Stimulated activated CD4-positive, alpha-beta T cell treated with anti-CD3 and anti-CD28 coated beads, Interleukin-2, amount 100 ng/mL, for 4 hours (primary cell): Measurements from ENCODE around the gene ESPL1.

ENCODE experiments used
- DNase-seq: peaks from one replicate; pipeline ENCODE4 v3.0.0-alpha.2; 2020; ENCODE audit warnings: low read depth

The ESPL1 gene

DNA sequence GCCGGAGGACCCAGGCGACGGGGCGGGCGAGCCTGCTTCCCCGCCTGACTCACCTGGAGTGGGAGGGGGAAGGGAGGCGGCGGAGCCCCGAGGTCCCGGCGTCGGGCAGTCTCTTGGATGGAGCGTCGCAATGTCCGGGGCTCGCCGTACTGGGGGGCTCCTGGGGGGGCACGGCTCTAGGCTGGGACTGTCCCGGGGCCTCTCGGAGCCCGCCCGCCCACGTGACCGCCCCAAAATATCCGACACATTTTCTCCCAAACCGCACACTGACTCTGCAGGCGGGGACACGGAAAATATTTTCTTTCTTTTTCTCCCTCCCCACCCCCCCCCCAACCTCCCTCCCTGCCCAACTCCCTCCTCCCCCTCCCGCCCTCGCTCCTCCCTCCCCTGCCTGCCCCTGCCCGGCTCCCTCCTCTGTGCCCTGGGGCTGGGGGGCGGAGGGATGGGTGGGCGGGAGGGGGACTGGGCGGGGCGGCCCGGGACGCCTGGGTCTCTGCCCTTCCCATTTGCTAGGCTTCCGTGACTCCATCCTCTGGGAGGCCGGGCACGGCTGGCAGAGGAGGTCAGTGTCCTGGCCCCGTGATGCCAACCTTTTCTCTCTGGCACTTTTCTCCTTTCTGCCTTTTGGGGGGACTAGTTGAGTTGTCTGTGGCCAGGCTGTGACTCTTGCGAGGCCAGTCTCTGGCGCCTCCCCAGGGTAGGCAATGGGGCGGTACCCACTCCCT, 36.0 kb upstream of the ESPL1 start, which contains the start of gene RARG:
Gene RARG, minus strand, starts transcription at position 289 of the 725 bp plus-strand sequence. CDS start 4,664 bp downstream, outside the sequence.
- peak; percentile 75 for DNase-seq

DNA sequence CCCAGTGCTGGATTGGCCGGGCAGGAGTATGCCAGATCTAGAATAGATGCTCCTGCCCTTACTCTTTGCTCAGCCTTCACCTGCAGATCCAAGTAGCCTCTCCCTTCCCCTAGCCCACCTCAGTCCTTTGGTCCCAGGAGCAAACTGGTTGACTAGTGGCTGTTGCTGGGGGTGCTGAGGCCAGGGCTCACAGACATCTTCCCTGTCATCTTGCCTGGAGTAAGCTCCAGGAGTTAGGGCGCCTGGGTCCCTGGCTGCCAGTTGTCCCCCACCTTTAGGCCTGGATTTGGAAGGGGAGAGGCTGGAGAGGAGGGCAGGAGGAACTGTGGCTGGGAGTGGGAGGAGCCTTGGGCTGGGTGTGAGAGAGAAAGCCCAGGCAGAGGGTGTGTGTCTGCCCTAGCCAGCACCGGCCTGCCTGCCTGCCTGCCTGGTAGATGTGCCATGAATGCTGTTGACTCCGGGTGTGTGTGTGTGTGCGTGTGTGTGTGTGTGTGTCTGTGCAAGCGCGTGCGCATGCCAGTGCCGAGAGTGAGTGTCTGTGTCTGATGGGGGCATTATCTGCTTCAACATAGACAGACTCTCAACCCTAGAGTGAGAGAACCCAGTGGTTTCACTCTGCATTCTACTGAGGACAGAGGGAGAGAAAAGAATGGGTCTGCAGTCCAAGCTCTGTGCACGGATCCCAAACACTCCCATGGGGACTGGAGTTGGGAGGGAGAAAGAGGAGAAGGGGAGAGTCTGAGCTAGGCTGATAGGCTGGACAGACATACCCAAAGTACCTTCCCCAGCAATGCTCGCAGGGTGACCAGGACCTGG, 35.2 kb upstream of the ESPL1 start:
- no peak for DNase-seq

DNA sequence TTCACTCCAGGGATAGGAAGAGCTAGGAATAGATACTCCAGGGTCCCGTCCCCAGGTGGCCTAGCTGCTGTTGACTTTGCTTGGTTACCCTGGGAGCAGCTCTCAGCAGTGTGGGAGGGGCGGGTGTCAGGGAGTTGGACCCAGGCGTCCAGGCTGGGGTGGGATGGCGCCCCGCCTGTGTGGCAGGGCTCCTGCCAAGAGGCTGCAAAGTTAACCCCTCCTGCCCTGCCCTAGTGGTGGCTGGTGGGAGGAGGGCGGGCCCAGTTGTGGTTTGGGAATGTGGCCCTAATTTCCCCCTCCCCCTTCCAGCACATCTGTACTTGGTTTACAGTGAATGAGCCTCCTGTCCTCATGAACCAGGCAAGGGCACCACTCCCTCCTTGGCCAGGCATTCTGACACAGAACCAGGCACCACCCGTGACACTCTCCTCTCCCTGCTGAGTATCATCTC, 34.4 kb upstream of the ESPL1 start:
- DNase-seq = no peak

DNA sequence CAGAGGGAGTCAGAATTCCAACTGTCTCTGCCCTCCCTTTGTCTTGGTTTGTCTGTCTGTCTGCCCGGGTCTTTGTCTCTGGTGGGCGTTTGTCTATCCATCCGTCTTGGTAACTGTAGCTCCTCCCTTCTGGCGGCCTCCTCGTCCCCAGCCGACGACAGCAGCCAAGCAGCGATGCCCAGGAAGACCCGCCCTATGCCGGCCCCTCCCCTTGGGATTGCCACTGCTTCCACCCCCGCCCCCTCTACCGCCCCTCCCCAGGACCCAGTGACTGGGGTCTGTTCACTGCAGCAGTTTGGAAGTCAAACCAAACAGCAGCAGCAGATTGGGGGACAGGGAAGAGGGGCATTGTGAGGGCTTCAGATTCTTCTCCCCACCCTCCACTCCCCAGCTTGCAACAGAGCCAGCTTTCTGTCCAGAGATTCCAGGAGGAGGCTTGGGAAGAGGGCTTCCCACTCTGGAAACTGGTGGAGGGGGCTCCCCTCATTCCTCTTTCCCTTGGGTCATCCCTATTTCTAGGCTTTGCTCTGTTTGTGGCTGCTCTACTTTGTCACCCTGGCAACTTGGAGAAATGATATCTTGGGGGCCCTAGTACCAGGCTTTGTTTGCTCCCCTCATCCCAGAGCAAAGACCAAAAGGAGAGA, 33.7 kb upstream of the ESPL1 start:
- DNase-seq = no peak

DNA sequence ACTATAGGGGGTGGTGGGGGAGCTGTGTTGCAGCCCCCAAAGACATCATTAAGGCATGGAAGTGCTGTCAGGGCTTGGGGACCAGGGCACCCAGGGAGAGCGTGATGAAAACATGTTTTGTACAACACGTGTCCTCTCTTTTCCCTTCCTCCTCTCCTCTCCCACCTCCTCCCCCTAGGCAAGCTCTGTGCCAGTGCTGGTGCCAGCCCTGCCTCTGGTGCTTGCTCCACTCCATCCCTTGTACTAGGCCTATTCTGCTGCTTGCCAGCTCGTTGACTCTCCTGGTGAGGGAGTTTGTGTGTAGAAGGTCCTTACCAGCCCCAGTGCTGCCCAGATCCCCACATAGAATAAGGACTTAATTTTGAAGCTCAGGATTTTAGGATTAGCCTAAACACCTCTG, 32.9 kb upstream of the ESPL1 start:
- DNase-seq = no peak

DNA sequence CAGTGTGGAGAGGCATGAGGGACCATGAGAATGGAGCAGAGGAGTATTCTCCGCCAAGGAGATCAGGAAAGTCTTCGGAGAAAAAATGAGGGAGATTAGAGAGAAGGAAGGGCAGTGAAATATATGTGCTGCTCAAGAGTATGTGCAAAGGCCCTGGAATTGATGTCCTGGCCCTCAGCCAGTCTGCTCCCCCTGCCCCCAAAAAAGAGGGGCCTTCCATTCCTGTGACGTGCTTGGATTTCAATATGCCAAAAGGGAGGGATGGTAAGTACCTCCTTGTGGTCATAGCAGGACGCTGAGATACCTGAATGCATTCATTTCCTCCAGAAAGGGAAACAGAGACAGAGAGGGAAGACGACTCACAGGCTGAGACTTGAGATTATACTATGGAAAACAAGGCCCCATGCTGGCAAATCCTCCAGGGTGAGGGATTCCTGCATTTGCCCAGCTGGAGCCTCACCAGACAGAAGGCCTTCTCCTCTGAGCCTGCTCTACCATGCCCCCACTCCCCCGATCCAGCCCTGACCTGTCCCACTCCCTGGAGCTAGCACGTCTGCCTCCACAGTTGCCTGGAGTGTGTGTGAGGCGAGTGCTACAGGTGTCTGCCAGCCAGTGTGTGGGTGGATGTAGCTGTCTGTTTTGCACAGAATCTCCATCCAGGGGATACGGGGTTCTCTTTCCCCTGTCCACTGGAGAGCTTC, 32.2 kb upstream of the ESPL1 start:
- DNase-seq = no peak

DNA sequence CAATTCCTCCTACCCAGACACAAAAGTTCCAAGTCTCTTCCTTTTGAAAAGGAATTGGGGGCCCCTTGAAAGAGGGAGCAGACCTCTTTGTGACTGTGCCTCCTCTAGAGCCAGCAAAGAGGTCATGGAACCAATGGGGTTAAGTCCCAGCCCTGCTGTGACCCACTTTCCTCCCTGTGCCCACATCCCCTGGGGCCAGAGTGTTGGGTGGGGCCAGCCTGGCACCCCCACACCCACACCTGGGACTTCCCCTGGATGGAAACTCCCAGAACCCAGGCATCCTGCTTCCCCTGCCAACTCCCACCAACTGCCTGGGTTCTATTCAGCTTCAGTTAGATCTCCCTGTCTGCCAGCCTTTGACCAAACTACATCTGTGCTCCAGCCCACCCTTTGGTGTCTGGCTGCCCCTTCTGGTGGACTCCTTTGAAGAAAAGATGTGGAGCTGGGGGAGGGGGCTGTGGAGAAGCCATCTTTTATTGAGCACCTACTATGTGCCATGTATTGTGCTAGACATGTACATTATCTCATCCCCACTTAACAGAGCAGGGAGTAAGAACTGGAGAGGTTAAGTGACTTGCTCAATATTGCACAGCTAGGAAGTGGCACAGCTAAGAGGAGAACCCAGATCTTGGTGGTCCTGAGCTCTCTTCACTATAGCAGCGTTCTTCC, 31.5 kb upstream of the ESPL1 start:
- DNase-seq = no peak

DNA sequence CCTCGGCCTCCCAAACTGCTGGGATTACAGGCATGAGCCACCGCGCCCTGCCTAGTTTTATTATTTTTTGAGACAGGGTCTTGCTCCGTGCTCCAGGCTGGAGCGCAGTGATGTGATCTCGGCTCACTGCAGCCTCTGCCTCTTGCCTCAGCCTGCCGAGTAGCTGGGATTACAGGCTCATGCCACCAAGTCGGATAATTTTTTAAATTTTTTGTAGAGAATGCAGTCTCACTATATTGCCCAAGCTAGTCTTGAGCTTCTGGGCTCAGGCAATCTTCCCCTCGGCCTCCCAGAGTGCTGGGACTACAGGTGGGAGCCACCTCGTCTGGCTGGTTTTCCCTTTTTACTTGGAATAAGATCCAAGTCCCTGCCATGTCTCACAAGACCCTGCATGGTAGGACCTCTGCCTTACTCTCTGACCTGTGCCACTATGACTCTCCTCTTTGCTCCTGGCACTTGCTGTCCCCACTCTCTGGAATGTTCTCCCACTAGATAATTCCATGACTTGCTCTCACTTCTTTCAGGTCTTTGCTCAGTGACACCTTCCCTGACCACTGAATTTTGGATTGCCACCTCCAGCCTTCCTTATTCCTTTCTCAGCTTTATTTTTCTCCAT, 28.3 kb upstream of the ESPL1 start:
- no peak for DNase-seq

DNA sequence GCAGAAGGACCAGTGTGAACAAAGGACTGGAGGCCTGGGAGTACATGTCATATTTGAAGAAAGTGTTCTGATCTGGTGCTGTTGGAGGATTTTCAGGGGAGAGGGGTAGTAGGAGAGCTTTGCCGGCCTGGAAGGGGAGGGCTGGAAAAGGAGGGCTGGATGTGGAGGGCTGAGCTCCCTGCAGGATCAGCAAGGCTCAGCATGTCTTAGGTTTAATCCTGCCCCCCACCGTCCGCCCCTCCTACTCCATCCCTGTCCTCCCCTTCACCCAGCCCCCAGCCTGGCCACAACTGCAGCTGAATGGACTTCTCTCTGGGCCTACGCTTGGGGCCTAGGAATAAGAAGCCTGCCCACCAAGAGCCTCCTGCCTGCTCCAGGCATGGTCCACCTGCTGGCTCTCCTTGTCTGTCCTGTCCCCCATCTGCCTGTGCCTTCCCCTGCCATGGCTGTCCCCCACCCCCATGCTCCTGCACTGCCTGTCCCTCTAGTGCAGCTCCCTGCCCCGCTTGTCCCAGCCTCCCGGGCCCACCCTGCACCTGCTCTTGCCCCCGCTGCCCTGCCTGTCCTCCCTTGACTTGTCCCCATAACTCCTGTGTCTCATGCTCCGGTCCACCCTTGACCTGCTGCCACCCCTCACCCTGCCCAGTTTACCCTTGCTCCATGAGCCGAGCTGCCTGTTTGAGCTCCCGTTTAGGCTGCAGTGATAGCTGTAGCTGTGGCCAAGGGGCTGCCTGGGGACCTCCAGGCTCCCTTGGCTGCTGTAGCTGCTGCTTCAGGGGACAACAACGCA, 26.3 kb upstream of the ESPL1 start:
- no peak for DNase-seq

DNA sequence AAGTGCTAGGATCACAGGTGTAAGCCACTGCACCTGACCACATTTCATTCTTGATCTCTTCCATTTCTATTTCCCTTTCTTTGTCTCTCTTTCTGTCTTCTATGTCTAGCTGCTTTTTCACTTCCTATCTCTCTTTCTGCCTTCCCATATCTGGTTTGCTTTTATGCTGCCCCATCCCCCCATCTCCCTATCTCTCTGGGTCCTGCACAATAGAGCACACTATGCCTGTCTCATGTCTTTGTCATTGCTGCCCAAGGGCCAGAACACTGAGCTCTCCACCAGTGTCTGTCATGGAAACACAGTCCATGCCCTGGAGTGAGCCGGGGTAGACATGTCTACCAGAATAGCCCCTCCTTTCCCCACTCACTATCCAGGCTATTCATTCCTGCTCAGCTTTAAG, 23.8 kb upstream of the ESPL1 start:
- DNase-seq = no peak

DNA sequence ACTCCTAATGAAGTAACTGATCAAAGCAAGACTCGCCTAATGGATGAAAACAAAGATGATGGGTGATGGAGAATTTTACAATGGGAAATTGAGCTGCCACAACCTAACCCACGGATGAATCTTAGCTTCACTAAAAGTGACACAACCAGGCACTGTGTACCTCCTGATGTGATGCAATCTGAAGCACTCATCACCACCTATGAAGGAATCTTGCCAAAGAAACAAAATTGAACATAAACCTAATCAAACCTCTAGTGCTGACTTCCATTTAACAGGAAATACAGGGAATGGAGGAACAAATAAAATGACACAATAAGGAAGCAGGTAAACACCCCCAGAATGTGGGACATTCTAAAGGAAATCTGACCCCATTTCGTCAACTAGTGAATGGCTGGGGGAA, 22.8 kb upstream of the ESPL1 start:
- DNase-seq = no peak

DNA sequence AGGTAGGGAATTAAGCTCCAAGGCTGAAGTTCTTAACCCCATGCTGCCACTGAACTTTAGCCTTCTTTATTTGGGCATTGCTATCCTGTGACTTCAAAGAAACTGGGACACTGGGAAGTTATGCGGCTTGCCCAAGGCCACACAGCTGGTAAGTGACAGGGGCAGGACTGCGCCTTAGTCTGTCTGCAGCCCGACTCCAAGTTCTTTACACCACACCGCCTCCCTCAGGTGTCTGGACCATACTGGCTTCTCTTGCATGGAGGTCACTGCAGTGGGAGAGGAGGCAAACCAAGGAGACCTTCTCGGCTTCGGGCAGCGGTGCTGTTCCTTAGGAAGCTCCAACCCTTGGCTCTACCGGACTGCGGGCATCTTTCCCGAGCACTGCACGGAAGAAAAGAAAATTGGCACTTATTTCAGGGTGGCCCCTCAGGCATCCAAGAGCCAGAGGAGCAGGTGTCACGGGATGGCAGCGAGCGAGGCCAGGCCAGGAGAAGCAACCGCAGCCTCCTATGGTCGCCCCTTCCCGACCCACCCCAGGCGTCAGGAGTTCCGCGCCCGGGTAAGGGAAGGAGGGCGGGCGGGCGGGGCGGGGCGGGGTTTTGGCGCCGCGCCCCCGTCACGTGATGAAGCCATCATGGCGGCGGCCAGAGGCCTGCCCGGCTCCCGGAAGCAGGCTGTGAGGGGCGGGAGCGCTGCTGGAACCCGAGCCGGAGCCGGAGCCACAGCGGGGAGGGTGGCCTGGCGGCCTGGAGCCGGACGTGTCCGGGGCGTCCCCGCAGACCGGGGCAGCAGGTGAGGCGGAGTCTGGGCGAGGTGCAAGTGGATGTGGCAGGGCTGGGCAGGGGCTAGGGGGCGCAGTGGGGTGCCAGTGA, 16.4 kb upstream of the ESPL1 start:
- peak; percentile 50 for DNase-seq

DNA sequence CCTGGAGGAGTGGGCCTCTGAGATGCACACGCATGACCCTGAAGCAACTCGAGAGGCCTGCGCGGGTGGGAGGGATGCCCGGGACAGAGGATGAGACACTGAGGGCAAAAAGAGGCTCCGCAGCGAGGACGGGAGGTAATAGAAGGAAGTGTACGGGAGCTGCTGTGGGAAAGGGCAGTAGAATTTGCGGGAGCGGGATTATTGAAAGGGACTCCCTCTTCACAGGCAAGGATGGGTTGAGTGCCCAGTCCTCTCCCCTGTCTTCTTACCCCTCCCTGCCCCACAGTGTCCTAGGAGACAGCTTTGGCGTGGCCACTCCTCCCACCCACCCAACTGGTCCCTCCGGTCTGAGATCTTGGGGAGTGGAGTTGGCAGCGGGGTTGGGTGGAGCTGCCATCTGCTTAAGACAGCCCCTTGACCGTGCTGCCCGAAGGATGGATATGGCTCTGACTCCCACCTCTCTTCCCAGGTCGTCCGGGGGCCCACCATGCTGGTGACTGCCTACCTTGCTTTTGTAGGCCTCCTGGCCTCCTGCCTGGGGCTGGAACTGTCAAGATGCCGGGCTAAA, 15.7 kb upstream of the ESPL1 start:
- DNase-seq = no peak

DNA sequence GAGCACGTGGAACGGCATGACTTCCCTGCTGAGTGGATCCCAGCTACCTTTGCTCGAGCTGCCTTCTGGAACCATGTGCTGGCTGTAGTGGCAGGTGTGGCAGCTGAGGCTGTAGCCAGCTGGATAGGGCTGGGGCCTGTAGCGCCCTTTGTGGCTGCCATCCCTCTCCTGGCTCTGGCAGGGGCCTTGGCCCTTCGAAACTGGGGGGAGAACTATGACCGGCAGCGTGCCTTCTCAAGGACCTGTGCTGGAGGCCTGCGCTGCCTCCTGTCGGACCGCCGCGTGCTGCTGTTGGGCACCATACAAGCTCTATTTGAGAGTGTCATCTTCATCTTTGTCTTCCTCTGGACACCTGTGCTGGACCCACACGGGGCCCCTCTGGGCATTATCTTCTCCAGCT, 14.8 kb upstream of the ESPL1 start:
- DNase-seq = no peak

DNA sequence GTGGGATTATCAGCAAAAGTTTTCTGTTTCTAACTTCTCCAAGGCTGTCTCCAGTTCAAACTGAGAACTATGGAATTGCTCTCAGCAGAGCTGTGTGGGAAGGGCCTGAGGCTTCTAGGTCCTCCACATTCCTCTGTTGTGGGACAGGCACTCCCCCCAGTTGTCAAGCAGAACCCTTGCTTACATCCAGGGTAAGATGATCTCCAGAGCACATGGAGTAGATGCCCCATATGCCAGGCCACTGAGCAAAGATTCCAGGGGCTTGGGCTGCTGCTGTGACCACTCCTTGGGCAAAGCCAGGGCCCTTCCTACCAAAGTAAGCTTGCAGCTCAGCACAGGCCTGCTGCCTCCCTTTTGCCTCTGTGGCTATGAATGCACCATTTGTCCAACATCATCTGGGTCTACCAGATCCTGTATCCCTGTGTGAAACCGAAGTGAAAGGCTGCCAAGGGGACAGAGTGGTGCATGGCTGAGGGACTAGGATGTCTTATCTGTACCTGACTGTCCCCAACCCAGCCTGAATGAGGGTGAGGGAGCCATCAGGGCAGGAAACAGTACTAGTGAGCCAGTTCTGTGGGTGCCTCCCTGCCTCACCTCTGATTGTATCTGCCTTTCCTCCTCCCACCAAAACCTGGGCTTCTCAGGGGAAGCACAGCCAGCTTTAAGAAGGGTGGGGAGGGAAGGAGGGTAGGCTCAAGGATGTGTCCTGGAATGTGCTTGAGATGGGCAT, 13.1 kb upstream of the ESPL1 start:
- DNase-seq = no peak

DNA sequence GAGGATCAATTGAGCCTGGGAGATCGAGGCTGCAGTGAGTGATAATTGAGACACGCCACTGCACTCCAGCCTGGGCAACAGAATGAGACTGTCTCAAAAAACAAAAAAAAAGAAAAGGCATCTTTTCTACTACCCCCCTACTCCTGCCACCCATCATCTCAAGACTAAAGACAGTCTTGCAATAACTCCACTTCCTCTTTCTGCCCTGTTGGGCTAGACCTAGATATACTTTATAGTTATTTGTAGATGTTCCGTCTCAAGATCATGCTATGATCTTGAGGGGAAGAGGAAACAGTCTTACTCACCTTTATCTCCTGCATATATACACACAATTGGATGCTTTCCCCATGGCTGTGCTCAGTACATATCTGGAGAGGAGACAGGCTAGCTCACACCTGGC, 12.1 kb upstream of the ESPL1 start:
- DNase-seq = no peak

DNA sequence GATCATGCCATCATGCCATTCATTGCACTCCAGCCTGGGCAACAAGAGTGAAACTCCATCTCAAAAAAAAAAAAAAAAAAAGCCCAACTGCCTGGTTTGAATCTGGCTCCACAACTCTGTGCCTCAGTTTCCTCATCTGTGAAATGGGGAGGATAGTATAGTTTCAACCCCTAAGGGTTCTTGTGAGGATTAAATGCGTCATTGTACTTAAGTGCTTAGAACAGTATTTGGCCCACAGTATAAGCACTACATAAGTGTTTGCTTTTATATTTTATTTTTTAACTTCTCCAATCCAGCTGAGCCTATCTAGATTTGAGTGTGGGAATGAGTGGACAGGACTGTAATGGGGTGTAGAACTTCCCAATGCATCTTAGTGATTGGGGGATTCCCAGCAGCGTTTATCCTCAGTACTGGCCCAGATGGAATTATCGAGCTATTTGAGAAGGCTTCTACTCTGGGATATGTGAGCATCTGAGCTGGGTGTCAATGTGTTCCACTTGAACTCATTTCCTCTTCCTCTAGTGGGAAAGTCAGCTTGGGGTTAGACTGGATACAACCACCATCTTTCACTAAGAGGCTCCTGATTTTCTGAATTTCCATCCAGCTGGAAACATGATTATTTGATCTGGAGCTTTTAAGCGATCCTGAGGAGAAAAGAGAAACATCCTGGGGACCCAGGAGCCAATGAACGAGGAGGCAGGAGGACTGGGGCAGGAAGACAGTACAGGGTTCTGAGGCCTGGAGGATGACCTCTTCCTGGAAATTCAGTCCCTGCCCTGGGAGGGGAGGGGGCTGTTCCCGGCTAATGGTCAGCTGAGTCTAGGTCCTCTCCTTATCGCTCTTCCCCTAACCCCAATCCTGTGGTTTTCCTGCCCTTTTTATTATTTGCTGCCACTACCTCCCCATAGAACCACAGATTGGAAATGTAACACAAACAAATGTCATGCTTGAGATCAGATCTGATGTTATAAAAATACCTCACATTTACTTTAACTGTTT, 9.3 kb upstream of the ESPL1 start:
- no peak for DNase-seq
